Measurements from ENCODE around the gene MTHFD1. TPM values are rescaled to one million over a fixed set of nuclear protein-coding genes. Genes with fewer than 3 reads are reported as not detected.

MTHFD1 gene
- total RNA-seq, 1 donor from 2014 or later: 43.7 TPM

DNA sequence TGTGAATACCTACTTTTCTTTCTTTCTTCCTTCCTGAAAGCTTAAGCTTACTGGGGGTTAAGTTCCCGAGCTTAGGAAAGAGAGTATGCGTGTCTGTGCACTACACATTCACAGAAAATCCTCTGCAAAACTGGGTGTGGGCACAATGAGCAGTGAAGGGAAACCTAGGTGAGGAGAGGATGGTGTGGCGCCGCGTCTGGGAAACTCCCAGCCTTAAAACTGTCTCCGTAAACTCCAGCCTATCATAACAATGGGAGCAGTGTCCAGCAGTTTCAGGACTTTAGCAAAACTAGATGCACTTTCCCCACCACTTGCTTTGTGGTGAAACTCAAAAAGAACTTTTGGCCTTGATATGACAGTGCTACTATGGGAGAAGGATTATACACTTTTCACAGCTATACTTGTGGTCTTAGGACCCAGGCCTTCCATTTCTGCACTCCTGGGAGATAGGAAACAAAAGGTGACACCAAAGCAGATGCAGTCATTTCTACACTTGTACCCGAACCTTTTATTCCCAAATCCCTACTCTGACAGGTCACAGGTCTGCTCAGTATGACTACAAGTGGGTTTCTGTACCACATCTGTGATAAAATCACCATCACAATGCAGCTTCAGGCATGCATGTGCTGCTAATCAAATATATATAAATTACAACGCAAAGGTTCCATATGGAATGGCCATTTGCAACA, 87.6 kb downstream of the MTHFD1 start:
- DNase-seq (ENCODE audit: low spot score): no peak
- Mint-ChIP-seq H3K27me3 (ENCODE audit: unreplicated experiment) (peaks cover 2% of the 10 kb centered on the region), H3K4me3 (ENCODE audit: unreplicated experiment) (no peak overlapping the region), H3K9me3 (ENCODE audit: unreplicated experiment) (no peaks in the 10 kb centered on the region), H3K36me3 (ENCODE audit: low read depth, unreplicated experiment) (no peaks in the 10 kb centered on the region), H3K4me1 (ENCODE audit: unreplicated experiment) (no peaks in the 10 kb centered on the region), H3K27ac (ENCODE audit: unreplicated experiment) (no peak overlapping the region)
- TF ChIP-seq, protein P1, sequence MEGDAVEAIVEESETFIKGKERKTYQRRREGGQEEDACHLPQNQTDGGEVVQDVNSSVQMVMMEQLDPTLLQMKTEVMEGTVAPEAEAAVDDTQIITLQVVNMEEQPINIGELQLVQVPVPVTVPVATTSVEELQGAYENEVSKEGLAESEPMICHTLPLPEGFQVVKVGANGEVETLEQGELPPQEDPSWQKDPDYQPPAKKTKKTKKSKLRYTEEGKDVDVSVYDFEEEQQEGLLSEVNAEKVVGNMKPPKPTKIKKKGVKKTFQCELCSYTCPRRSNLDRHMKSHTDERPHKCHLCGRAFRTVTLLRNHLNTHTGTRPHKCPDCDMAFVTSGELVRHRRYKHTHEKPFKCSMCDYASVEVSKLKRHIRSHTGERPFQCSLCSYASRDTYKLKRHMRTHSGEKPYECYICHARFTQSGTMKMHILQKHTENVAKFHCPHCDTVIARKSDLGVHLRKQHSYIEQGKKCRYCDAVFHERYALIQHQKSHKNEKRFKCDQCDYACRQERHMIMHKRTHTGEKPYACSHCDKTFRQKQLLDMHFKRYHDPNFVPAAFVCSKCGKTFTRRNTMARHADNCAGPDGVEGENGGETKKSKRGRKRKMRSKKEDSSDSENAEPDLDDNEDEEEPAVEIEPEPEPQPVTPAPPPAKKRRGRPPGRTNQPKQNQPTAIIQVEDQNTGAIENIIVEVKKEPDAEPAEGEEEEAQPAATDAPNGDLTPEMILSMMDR (IDR thresholded peaks at IDR 0.05; ENCODE audit: unreplicated experiment): no peak

DNA sequence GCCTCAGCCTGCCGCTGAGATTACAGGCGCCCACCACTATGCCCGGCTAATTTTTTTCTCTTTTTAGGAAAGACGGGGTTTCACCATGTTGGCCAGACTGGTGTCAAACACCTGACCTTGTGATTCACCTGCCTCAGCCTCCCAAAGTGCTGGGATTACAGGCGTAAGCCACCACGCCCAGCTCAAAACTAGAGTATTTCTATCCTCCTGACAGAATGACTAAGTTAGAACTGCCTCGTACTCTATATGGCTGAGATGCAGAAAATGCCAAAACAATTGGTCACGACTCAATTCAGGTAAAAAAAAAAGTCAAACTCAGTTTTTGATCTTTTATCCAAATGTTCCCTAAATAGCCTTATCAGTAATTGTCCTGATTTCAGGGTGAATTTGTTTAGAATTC, 88.3 kb downstream of the MTHFD1 start:
- Mint-ChIP-seq H3K4me1 (ENCODE audit: unreplicated experiment) (no peaks in the 10 kb centered on the region), H3K9me3 (ENCODE audit: unreplicated experiment) (no peaks in the 10 kb centered on the region), H3K27ac (ENCODE audit: unreplicated experiment) (no peak overlapping the region), H3K27me3 (ENCODE audit: unreplicated experiment) (peaks cover 2% of the 10 kb centered on the region), H3K4me3 (ENCODE audit: unreplicated experiment) (no peak overlapping the region), H3K36me3 (ENCODE audit: low read depth, unreplicated experiment) (no peaks in the 10 kb centered on the region)
- no peak for DNase-seq (ENCODE audit: low spot score)
- TF ChIP-seq, protein P1 (IDR thresholded peaks at IDR 0.05; ENCODE audit: unreplicated experiment): no peak

DNA sequence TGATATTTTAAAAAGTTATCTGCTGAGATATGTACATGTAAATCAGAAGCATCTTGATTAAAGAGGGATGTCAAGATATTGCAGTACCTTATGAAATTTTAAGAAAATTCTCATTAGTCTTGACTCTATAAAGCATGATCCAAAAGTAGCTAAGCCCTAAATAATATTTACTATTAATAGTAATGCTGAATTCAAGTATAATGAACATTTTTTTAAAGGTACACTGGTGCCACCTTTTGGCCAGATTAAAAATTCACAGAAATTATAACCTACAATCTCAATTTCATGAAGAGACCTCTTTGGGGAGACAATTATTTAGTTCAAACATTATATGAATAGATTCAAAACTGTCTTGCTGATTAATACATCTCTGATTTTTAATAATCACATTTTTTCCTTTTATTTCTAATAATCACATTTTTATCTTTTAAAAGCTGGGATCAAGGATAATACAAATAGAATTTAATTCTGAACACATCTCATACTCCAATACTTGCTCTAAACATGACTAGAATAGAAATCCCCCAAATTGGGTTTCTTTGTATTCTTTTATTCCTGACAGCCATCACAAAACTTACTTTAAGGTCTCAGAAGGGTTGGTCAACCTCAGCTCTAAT, 90.6 kb downstream of the MTHFD1 start:
- peaks cover 2% of the 10 kb centered on the region for H3K27me3 Mint-ChIP-seq (ENCODE audit: unreplicated experiment)
- no peak for DNase-seq (ENCODE audit: low spot score)
- H3K9me3 Mint-ChIP-seq (ENCODE audit: unreplicated experiment): no peaks in the 10 kb centered on the region
- no peak overlapping the region for H3K4me3 Mint-ChIP-seq (ENCODE audit: unreplicated experiment)
- no peaks in the 10 kb centered on the region for H3K36me3 Mint-ChIP-seq (ENCODE audit: low read depth, unreplicated experiment)
- no peak overlapping the region for H3K27ac Mint-ChIP-seq (ENCODE audit: unreplicated experiment)
- no peaks in the 10 kb centered on the region for H3K4me1 Mint-ChIP-seq (ENCODE audit: unreplicated experiment)
- TF ChIP-seq, protein P1 (IDR thresholded peaks at IDR 0.05; ENCODE audit: unreplicated experiment): no peak

DNA sequence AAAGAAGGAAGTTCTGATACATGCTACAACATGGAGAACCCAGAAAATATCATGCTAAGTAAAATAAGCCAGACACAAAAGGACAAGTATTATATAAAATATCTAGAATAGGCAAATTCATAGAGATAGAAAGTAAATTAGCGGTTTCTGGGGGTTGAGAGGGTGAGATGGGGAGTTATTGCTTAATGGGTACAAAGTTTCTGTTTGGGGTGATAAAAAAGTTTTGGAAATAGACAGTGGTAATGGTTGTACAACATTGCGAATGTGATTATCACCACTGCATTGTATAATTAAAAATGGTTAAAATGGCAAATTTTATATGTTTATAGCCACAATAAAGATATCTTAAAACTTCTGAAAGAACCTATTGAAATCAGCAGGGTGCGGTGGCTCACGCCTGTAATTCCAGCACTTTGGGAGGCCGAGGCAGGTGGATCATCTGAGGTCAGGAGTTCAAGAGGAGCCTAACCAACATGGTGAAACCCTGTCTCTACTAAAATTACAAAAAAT, 100.5 kb downstream of the MTHFD1 start:
- TF ChIP-seq, protein P1 (IDR thresholded peaks at IDR 0.05; ENCODE audit: unreplicated experiment): no peak
- Mint-ChIP-seq H3K4me3 (ENCODE audit: unreplicated experiment) (no peak overlapping the region), H3K9me3 (ENCODE audit: unreplicated experiment) (no peaks in the 10 kb centered on the region), H3K27me3 (ENCODE audit: unreplicated experiment) (no peaks in the 10 kb centered on the region), H3K36me3 (ENCODE audit: low read depth, unreplicated experiment) (no peaks in the 10 kb centered on the region), H3K27ac (ENCODE audit: unreplicated experiment) (no peak overlapping the region), H3K4me1 (ENCODE audit: unreplicated experiment) (no peaks in the 10 kb centered on the region)
- no peak for DNase-seq (ENCODE audit: low spot score)

DNA sequence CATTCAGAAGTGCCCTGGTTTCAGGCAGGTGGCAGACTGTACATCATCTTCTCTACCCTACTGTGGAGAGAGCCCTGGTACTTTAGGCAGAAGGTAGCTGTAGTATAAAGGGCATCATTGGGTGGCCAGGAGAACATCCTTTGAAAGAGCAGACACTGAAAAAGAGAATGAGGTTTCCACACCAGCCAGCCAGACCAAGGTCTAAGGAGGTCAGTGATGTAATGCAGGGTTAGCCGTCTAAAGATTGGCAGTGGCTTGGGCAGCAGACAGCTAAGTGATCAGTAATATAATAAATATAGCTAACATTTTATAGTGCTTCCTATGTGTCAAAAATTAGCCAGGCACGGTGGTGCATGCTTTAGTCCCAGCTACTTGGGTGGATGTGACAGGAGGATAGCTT, 103.5 kb downstream of the MTHFD1 start:
- H3K27me3 Mint-ChIP-seq (ENCODE audit: unreplicated experiment): no peaks in the 10 kb centered on the region
- no peaks in the 10 kb centered on the region for H3K36me3 Mint-ChIP-seq (ENCODE audit: low read depth, unreplicated experiment)
- no peaks in the 10 kb centered on the region for H3K9me3 Mint-ChIP-seq (ENCODE audit: unreplicated experiment)
- H3K4me1 Mint-ChIP-seq (ENCODE audit: unreplicated experiment): no peaks in the 10 kb centered on the region
- TF ChIP-seq, protein P1 (IDR thresholded peaks at IDR 0.05; ENCODE audit: unreplicated experiment): no peak
- H3K27ac Mint-ChIP-seq (ENCODE audit: unreplicated experiment): no peak overlapping the region
- no peak overlapping the region for H3K4me3 Mint-ChIP-seq (ENCODE audit: unreplicated experiment)
- no peak for DNase-seq (ENCODE audit: low spot score)

Measured in endothelial cell (in vitro differentiated cells).